HG03280 (cell line): ENCODE measurements around the gene CIB2.

Experiments used
- ATAC-seq: cut with Tn5 transposase; IDR thresholded peaks from one replicate; pipeline ENCODE4 v1.9.1; 2021; ENCODE audit warnings: mild to moderate bottlenecking, moderate library complexity; ENCODE audit not compliant: unreplicated experiment

The CIB2 gene

DNA sequence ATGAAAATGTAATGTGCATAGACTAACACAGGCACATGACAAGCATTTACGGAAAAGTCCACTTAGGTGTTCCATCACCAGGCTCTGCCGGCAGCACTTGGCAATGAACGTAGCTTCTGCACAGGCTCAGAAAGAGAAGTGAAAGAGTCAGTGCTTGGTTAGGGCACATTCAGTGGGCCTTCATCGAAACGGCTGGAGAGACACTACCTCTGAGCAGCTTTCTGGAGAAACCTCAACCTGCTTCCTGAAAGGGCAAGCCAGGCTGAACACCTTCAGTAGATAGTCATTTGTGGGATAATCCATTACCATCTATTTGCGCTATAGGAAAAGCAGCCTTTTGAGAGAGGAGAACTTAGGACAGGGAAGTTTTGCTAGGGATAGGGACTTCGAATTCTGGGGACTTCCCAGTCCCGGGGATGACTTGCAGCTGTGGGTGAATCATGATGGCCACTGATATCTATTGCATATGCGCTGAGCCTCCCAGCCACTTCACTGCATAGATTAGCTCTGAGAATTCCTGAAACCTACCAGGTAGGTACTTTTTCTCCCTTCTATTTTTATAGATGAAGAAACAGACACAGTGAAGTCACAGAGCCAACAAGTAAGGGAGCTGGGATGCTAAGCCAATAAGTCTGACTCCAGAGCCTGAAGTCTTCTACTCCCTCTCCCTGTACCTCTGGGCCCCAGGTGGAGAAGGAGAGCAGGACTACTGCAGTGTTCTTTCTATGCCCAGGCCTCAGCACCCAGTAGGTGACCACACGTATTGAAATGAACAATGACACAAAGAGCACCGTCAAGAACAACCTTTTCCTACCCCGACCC lies 43.1 kb downstream of the CIB2 start:
- ATAC-seq, result peak; percentile 58

DNA sequence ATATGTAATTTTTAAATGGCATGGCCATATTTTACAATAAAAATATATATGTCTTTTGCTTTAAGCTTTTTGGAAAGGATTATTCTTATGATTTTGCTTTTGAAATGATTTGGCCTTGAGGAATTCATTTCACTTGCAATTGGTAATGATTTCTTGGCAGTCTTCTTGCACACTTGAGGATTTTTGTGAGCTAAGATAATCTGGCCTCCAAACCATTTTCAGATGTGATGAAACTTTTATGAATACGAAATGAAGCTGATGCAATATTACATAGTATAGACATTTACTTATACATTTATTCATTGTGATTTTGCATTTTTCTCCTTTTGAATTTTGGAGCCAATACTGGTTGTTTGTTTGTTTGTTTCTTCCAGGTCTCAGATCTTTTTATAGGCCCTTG lies 45.3 kb downstream of the CIB2 start:
- no peak for ATAC-seq

DNA sequence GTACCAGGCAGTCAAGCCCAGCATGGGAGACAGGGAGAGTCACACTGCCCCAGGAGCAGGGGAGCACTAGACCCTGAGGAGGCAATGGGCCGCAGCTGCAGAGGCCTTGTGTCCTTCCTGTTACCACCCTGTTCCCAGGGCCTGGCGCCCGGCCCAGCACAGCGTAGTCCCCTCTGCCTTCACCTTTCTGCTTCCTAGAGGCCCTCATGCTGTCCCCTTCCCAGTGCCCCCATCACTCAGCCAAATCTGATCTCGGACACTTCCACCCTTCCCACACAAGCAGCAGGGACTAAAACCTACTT lies 46.8 kb downstream of the CIB2 start:
- no peak for ATAC-seq

DNA sequence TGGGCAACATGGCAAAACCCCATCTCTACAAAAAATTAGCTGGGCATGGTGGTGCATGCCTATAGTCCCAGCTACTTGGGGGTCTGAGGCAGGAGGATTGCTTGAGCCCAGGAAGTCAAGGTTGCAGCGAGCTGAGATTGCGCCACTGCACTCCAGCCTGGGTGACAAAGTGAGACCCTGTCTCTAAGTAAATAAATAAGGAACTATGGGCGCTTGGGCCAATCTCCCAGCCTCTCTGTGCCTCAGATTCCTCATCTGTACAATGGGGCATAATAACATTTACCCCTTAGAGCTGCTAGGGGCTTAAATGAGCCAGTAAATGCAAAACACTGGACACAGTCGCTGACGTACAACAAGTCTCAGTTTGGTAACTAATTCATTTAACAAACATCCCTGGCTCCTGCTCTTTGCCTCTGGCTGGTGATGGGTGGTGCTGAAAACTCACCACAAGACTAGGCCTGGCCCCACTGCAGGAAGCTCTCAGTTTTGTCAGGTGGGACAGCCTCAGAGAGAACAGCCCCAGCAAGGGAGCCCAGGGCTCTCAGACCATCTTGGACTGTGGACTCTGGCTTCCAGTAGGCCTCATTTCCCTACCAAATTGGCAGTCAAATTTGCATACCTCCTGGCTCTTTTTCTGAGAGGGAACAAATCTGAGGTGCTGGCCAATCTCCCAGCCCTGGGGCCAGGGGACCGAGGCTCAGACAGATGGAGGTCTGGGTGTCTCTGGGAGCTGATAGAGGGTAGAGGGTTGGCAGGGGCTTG lies 47.4 kb downstream of the CIB2 start:
- ATAC-seq, result no peak

DNA sequence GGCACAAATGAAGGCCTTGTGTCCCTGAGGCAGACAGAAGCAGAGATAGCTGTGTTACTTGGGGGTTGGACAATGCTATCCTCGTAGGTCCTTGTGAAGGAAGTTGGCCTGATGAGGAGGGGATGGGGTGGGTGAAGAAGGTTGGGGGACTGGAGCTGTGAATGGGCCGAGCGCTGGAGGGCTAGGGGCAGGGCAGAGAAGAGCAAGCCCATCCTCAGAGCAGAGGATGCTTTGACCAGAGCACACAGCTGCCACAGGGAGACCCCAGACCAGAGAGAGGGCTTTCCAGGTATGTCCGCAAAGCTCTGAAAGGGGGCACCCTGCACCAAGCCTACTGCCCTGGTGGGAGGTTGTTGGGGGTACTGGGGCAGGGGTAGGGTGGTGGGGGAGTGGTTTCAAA lies 48.1 kb downstream of the CIB2 start:
- ATAC-seq, result no peak

DNA sequence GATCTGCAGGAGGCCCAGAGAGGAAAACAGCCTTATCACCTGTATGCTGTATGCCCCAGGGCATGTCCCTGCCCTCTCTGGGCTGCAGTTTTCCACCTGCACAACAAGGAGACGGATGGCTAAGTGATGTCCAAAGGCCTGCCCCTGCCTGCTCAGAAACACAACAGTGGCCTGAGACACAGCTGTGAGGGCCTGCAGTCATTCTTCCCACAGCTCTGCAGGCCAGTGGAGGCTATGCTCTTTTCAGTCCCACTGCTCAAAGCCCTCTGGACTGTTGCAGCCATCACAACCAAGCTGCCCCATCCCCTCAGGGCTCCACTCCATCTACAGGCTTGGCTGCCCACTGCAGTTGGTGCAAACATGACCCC lies 48.5 kb downstream of the CIB2 start:
- no peak for ATAC-seq

DNA sequence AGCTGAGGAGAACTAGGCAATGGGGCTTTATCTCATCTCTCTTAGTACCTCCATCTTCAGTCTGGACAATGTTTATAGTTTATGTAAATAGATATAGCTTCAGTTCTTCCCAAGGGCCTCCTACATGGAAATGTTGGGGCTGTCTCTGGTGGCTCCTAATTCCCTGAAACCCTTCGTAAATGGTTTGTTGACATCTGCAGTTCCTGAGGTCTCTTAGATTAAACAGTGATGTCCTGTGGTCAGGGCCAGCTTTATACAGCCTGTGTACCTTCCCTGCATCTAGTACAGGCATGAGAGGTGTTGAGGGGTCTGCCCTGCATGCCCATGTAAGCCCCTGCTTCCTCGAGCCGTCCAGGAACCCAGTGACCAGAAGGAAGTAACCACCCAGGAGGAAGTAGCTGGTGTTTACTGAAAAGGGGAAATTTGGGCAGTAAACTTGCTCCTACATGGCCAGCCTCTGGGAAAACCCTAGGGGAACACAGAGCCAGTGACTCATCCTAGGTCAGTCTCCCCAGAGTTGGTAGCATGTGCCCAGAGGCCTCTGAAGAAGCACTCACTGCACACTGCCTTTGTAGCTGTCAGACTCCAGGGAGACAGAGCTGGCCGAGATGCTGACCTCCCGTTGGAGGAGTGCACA lies 49.0 kb downstream of the CIB2 start:
- no peak for ATAC-seq

DNA sequence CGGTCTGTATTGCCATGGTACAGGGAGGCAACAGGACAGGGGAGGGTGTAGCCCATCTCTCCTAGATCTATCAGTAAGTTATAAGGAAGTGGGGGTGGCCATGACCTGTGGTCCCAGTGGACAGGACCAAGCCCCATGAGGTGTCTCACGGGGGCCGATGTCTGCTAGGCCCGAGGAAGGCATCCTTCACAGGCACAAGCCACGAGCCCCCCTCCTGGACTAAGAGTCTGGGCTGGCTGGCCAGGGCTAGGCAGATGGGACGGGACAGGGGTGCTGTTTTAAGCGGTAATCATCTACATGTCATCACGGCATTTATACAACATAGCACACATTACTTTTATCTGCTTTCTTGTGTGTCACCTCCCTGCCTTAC lies 51.2 kb downstream of the CIB2 start:
- no peak for ATAC-seq

DNA sequence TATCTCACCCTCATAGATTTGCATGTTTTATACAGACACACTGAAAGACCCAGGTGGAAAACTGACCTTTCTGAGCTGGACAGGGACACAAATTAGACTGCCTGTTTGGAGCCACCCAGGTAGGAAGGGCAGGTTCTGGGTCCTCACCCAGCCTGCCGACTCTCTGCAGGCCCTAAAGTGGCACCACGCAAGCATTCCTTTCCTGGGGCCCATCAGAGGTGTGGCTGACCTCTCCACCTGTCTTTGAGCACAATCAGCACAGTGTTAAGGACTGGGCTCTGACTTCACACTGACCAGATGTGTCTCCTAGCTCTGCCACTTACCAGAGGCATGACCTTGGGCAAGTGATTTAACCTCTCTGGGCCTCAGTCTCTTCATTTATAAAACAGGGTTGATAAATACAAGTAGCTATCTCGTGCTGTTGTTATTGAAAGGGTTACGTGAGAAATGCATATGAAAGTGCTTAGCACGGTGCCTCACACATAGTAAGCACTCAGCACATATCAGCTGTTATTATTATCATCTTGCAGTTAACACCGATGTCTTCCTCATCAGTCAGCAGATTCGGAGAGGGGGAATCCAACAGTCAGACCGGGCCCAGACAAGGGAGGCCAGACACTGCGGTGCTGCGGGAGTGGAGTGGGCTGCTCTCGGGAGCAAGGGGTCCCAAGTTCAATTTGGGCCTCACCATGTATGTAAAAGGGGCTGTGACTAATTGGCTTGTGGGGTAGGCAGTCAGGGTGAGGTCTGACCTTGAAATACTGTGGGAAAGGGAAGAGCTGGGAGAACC lies 51.8 kb downstream of the CIB2 start:
- no peak for ATAC-seq

DNA sequence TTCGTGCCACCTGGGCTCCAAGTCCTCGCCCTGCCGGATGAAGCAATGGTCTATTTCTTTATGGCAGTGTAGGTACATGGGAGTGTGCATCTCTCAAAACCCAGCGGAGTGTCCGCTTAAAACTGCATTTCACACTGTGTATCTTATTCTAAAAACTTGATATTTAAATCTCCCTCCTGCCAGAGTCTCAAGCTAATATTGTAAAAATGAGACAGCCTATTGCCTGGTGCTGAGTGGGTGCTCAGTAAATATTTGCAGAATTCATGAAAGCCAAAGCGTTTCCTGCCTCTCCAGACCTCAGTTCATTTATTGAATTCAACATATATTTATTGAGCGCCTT lies 53.4 kb downstream of the CIB2 start:
- no peak for ATAC-seq

DNA sequence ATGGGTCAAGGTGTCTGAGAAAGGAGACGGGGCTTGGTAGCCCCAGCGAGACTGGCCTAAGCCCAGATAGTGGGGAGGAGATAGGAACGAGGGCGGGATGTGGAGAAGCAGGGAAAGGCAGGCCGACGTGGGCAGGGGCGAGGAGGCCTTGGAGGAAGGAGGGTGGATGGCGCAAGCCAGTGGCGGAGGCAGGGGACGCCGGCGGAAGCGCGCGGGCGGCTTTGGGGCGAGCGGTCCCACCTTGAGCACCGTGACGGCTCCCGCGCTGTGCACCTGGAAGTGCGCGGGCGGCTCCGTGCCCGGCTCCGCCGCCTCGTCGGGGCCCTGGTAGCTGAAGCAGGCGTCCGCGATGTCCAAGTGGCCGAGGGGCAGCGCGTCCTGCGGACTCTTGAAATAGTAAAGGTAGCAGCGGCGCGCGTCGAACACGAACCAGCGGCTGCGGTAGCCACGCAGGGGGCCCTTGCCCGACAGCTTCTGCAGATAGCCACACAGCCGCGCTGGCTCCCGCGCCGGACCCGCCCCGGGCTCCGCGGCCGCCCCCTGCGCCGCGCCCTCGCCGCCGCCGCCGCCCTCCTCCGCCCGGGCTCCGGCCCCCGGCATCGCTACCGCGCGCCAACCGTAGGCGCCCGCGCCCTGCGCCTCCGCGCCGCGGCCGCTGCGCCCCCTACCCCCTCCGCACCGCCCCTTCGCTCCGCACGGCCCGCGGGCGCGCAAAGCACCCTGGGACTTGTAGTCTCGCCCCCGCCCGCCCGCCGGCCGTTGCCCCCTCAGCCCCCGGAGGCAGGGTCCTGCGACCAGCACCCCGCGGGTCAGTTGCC lies 54.0 kb downstream of the CIB2 start, which contains the start of gene TBC1D2B:
Gene TBC1D2B (minus strand): TSS at position 659 of the 818 bp plus-strand sequence. CDS start 59 bp downstream, at position 600.
- ATAC-seq, result peak; percentile 79

DNA sequence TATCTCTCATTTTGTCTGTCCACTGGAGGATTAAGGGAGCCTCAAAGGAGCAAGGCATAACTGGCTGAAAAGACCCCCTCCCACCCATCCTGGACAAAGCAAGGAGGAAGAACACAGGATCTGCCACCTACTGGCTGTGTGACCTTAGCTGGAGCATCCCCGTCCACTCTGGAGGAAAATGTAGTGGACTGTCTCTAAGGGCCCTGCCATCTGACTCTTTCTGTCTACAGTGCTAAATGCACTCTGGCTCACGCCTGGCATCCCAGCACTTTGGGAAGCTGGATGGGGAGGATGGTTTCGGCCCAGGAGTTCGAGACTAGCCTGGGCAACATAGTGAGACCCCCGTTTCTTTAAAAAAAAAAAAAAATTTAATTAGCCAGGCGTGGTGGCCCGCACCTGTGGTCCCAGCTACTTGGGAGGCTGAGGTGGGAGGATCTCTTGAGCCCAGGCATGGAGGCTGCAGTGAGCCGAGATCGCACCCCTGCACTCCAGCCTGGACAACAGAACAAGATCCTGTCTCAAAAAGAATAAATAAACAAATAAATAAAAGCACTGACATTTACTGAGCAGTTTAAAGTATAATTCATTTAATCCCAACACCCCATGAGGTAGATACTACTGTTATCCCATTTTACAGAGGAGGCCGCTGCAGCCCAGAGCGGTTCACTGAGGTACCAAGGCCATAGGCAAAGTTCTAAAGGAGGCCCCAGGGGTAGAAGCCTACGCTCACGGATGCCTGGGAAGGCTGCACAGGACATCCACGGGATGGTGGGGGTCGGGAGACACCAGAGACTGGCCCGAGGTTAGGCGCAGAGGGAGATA lies 54.8 kb downstream of the CIB2 start:
- peak; percentile 13 for ATAC-seq

DNA sequence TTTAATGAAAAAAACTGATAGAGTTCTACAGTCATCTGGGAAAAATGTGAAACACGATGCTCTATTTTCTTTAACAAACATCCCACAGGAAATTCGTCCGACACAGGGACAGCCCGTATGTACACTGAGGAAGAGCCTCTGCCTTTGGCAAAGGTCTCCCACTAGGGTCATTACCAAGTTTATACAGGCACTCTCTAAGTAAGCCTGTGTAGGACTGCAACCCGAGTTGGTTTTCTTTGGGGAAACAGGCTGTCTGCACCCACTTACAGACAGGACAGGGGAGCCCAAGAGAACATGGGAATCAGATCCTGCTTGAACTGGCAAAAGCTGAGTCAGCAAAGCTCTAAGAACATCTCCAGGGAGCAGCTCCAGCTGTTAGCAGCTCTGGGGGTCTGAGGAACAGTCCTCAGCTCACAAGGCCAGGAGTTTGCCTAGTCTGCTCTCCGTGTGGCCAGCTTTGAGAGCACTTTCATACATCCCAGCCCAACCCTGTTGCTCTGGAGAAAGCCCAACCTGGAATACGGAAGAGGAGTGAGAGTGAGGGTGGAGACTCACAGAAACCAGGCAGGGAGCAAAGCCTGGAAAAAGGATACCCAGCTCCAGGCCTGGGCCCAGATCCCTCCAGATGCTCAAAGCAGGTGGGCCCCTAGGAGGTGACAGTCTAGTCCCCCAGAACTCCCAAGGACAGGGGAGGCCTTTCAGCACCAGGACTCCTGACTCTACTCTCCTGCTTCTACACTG lies 55.6 kb downstream of the CIB2 start:
- no peak for ATAC-seq

DNA sequence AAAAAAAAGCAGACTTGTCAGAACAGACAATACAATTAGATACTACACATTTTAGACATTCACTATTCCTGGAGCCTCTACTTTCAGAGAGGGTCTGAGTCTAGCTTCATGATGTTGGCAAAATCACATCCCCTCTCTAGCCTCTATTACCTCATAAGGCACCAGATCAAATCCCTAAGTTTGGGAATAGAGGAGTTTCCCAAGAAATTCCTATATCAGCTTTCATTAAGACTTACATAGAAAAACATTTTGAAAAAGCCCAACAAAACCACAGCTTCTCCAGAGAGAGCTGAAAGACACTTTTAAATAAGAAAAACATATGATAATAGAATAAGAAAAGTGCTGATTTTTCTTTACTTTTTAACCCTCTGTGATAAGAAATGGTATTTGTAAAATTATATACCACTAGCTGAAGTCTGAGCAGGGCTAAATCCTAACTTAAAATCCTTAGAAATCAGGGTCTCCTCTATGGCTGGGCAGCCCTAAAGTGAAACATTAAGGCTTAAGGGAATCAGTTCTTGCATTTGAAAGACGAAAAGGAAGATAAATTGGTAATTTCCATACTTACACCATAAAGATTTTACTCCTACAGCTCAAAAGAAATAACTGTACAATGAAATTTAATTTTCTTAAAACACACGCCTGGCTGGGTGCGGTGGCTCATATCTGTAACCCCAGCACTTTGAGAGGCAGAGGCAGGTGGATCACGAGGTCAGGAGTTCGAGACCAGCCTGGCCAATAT lies 58.0 kb downstream of the CIB2 start:
- no peak for ATAC-seq

DNA sequence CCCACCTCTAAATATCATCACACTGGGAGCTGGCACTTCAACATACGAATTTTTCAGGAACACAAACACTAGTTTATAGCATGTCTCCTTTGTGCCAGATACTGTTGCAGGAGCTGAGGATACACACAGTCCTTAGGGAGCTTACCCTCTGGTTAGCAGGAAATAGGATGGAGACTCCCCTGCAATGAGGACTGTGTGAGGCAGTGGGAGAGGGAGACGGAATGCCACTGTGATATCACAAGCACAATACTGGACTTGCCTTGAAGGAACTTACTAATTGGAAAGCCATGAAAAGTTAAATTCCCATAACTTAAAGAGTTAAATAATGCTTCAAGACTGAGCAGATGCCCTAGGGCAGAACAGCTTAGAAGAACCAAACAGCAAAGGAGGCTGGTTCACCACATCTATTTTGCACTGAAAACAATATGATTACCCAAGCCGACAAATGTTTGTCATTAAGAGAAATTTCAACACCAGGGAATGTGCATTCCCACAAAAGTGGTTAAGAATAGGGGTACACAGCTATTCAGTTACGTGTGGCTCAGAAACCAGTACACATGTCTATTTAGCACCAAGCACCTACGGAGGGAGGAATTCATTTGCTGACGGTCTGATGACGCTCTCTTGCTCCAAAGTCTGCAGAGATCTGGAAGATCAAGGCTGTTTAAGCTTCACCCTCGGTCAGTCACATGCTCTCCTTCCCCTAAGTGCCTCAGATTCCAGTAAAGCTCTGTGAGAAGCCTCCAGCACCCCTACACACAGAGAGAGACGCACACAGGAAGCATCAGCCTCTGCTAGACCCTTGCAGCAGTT lies 59.0 kb downstream of the CIB2 start:
- ATAC-seq, result no peak

DNA sequence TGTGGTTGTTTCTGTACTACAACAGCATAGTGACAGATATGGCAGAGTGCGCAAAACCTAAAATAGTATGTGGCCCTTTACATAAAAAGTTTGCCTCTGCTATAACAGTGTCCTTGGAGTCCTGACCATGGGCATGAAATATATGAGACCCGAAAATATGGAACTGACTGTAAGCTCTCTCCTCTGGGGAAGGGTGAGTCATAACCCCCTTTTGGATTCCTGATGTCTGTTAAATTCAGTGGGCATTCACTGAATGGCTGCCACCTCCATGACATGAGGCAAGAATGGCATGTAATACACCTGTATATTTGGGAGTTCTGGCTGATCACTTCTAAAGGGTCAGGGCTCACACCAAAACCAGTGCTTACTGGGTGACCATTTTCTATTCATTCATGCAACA lies 59.9 kb downstream of the CIB2 start:
- no peak for ATAC-seq

DNA sequence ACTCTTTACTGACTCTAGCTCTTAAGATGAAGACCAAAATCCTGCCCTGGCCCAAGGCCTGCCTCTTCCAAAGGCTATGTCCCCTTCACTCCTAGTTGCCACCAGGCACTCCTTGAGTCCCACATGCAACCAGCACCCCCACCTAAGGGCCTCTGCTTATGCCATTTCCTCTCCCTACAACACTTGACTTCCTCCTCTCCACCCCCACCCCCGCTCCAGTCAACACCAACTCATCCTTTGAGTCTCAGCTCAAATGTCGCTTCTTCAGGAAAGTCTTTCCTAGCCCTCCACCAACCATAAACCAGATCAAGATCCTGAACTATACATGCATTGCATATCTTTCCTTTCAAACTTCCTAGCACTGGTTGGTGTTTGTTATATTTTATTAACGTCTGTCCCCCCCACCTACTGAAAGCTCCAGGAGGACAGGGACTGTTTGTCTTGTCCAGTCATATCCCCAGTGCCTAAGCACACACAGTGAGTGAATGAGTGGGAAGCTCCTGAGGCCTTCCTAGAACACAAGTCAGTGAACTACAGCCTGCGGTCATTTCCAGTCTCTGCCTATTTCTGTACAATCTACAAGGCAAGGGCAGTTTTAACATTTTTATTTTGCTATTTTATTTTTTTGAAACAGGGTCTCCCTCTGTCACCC lies 61.1 kb downstream of the CIB2 start:
- ATAC-seq, result no peak
